GM21526 (cell line): ENCODE results near the gene NOL4L.

ENCODE experiments used
- ATAC-seq: cut with Tn5 transposase; IDR thresholded peaks from one replicate; pipeline ENCODE4 v1.9.1; 2021; ENCODE audit warnings: moderate library complexity; ENCODE audit not compliant: unreplicated experiment, low FRiP score

The NOL4L gene

GRCh38 chr20:32395066-32395465 is 190.1 kb downstream of the NOL4L start:
- no peak for ATAC-seq
